NCI-H1105 (cell line): ENCODE data around the gene PPP1R1A.

ENCODE experiments used
- DNase-seq: peaks from one replicate; lab custom pipeline; 2025; lab: John Stamatoyannopoulos, UW

The PPP1R1A gene

GRCh38 chr12:54571193-54572188 is 17.0 kb downstream of the PPP1R1A start:
- no peak for DNase-seq

DNA sequence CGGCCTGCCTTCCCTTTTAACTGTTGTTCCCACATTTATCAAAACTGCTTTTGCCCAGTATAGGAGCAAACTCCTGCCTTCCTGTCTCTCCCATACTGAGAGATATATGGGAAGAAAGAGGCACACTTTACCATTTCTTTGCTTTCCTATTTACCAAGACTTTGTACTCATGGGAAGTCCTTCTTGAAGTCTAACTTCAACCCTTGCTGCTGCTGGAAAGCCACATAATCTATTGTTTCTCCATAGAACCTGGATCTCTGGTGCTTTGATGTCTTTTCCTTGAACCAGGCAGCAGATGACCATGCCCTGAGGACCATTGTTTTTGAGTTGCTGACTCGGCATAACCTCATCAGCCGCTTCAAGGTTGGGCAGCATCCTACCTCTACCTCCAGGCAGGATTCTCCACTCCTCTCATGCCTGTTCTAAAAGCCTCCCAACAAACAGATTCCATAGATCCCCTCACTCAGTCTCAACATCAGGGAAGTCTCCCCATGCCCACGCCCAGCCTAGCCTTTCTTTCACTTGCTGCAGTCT is 18.4 kb downstream of the PPP1R1A start:
- no peak for DNase-seq

- DNase-seq = no peak
Measured at GRCh38 chr12:54569072-54569471, 19.4 kb downstream of the PPP1R1A start.

GRCh38 chr12:54566792-54567191 is 21.7 kb downstream of the PPP1R1A start:
- no peak for DNase-seq

- DNase-seq = no peak
Measured at GRCh38 chr12:54565986-54566544, 22.4 kb downstream of the PPP1R1A start.

GRCh38 chr12:54565310-54565985 is 23.0 kb downstream of the PPP1R1A start:
- no peak for DNase-seq

GRCh38 chr12:54564768-54565167 is 23.7 kb downstream of the PPP1R1A start:
- DNase-seq = no peak

GRCh38 chr12:54563787-54564186 is 24.7 kb downstream of the PPP1R1A start:
- DNase-seq = no peak

DNA sequence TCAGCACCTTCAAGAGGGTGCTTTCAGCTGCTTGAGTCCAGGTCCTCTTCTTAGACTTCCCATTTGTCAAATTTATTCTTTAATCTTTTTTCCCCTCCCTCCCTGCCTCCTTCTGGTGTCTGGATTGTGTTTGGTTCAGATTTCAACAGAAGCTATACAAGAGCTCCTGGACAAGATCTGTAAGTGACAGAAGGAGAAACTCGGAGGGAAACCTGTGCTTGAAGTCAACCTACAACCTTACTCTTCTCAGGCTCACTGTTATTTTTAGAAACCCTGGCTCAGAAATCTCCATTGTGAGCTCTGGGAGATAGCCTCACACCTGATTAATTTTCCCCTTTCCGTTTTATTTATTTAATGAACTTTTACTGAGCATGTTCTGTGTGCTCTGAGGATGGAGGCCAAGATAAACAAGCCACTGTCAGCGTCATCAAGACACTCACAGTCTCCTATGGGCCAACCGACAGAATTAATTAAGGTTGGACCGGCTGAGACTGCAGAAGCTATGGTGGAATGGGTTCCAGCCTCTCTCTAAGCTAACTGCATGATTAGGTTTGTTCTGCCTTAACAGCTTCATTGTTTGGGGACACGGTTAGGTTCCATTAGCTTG is 25.6 kb downstream of the PPP1R1A start:
- DNase-seq = no peak

GRCh38 chr12:54561164-54561563 is 27.3 kb downstream of the PPP1R1A start:
- DNase-seq = no peak

DNA sequence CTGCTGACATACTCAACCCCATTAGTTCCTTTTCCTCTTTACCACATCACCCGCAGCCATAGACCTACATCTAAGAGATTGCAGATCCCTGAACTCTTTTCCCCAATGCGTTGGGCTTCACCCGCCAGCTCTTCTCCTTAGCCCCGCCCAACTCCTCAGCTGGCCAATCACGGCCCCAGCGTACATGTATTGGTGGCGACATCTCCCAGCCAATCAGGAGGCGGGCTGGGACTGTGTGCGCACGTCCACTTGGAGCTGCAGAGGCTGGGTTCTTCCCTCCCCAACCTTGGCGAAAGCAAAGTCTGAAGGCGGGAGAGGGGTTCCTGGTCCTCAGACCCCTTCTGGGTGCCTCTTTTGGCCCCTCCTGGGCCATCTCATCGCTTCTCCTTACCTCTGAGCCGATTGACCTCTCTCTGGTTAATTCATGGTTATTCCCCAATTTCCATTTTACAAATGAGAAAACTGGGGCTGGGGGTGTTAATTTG is 28.0 kb downstream of the PPP1R1A start:
- DNase-seq = no peak

DNA sequence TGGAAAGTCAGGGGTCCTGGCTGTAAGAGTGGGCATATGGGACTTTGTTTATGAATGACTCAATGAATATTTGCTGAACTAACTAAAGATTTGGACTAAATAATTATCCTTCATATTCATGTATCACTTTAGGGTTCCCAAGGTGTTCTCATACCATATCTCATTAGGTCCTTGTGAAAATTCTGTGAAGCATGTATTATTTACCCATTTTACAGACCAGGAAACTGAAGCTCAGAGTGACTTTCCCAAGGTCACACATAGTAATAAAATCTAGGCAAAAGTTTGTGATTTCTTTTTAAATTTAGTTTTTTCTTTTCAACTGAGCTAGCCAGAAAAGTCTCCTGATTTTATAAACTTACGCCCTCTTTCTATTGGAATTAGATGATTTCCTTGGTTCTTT is 29.7 kb downstream of the PPP1R1A start:
- no peak for DNase-seq

DNA sequence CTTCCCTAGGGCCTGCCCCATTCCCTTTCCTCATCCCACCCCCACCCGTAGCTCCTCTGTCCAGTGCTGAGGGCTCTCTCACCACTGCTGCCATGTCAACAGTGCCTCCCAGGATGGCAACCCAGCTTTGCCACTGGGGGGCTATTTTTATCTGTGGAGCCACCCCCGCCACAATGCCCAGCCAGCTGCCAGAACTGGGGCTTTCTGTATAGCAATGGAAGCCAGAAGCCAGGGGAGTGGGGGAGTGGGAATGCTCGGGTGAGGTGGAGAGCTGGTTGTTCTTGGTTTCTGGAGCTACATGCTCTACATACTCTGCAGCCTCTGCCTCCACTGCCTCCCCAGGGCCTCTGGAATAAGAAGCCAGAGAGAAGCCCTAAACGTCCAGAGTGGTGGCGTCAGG is 30.1 kb downstream of the PPP1R1A start:
- DNase-seq = no peak

DNA sequence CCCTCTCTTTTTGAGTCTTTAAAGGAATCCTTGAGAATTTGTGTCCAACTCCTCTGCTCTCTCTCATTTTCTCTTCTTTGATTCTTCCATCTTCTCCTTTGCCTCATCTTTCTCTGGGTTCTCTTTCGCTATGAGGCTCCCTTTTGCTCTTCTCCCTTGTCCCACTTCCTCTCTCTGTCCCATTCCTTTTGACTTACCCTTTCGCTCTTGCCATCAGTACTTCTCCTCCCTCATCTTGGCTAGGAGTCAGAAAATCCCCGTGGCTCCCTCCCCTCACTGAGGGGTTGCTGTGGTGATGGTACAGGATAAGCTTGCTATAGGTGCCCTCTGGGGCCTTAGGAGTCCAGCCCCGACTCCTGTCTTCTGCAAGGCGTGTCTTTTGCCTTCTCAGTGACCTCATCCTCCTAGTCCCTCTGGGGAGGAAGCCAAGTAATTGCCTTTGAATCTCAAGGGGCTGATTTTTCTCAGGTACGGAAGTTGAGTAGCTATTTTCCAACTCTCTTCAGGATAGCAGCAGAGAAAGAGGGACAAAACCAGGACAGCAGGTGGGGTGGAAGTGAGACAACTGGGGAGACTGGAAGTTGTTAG is 32.7 kb downstream of the PPP1R1A start:
- DNase-seq = no peak

DNA sequence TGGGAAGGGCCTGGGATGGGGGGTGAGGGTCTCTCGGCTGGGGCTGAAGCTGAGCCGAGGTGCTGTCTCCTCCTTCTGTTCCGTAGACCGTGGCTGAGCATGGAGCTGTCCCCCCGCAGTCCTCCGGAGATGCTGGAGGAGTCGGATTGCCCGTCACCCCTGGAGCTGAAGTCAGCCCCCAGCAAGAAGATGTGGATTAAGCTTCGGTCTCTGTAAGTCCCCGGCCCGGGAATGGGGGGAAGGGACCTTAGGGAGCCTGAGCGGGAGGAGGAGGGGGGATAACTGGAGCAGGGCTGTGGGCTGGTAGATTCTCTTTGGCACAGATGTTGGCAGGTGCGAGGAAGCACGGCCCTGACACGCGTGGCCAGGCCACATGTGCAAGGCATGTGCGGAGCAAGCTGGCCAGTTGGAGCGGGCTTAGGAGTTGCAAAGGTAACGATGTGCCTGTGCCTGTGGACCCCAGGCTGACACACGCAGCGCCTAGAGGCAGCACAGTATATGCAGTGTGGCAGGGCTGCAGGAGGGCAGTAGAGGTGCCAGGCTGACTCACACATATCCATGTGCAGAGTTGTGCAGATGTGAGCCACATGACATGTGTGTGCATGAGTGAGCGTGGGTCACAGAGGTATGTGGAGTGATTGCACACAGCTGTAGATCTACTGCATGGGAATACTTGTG is 38.5 kb downstream of the PPP1R1A start:
- no peak for DNase-seq

DNA sequence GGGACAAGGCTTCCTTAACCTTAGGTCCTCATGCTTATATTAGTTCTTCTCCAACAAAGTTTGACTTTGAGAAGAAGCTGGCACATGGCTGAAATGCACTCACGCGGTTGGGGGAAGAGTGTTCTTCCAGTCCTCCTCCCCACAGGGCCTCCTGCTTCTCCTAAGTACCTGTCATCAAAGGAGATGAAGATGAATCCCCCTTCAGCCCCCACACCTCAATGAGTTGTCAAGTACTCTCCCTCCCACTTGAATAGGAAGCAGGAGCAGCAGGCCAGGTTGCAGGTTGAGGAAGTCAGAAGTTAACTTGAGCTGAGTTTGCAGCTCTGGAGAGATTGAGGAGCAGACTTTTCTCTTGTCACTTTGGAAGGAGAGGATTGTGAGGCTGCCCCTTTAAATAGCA is 41.9 kb downstream of the PPP1R1A start:
- no peak for DNase-seq

- no peak for DNase-seq
Measured at GRCh38 chr12:54544743-54545142, 43.7 kb downstream of the PPP1R1A start.

DNA sequence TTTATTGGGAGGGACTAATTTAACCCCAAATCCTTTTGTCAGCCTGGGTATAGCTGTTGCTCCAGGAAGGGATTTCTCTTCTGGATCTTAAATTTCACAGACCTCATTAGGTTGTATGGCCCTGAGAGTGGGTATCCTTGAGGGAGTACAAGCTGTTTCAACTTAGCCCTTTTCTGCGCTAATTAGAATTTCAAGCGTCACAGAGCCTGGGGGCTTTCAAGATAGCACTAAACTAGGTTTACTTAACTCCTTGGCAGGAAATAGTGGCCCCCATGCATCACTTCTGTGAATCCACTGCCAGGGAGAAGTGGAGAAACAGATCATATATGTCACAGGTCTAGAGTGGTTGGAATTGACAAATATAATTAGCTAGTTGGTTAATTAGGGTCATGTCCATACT is 44.9 kb downstream of the PPP1R1A start:
- no peak for DNase-seq

DNA sequence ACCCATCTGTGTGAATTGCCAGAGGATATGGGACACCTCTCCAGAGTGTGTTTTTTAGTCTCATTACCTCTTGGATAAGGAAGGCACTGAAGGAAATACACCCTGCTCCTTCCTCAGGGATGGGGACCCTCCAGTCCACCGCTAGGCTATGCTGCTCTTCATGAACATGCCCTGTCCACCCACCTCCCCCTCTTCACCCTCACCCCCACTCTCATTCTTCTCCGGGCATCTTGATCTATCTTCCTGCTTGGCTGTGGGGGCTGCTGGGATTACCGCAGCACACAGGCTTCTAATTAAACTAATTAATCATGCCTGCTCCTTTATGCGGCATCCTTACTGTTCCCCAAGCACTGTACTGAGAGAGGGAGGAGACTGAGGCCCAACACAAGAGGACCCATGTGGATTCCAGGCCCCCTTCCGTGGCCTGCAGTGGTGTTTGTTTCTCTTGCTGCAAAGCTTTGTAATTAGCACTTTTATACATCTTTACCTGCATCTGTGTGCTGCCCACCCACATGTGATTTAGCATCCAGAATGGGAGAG is 46.6 kb downstream of the PPP1R1A start:
- DNase-seq = no peak

DNA sequence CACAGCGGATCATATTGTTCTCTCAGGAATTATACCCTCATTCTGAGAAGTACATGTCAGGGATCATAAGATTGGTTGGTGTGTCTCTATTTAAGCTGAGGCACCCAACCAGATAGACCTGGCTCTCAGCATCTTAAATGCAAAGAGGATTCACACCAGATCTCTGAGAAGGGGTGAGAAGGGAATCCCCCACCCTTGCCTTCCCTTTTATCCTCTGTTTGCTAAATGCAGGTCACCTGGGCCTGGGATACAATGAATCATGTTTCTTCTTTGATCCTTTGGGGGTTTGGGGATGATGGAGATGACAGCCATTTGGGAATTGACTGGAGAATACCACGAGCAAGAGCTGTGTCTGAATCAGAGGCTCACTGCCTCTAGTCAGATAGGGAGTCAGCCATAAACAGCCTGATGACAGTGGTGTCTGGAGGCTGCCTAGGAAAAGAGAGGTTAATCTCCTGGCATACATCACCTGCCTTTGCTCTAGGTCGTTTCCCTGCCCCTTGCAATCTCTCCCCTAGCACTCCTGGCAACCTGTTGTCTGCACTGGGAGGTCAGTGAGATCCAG is 50.2 kb downstream of the PPP1R1A start:
- DNase-seq = no peak
